ENCODE data around the gene SERINC1. TPM values are rescaled to one million over a fixed set of nuclear protein-coding genes. Genes with fewer than 3 reads are reported as not detected.

SERINC1 gene
- total and polyA plus RNA-seq, 12 donors, result 44.8 to 206 (median 169) TPM

GRCh38 chr6:122454673-122455072, 16.9 kb downstream of the SERINC1 start:
- Histone ChIP-seq H3K36me3 (peaks cover 0 to 91% (median 34%) of the 10 kb centered on the region in 9 donors), H3K9me3 (no peaks in the 10 kb centered on the region), H3K4me1 (peaks cover 0 to 39% (median 25%) of the 10 kb centered on the region in 9 donors), H3K4me3 (no peak overlapping the region), H3K27ac (no peak overlapping the region), H3K27me3 (no peaks in the 10 kb centered on the region)
- no peak for TF ChIP-seq CTCF (IDR thresholded peaks at IDR 0.05)
- 89% methylated on average over 4 of the region's 4 CpGs for WGBS, 2 donors
- no peak for ATAC-seq
- intact Hi-C loops (cut with DNase I), result loop anchor here in 2 of 10 donors (5.0 kb wide), 2 partner anchors 32 to 37 kb away; no protein-coding TSS in a partner anchor
- DNase-seq, result no peak

GRCh38 chr6:122452509-122452908, 19.1 kb downstream of the SERINC1 start:
- Histone ChIP-seq H3K9me3 (no peaks in the 10 kb centered on the region), H3K27ac (no peak overlapping the region), H3K27me3 (no peaks in the 10 kb centered on the region), H3K36me3 (peaks cover 0 to 100% (median 44%) of the 10 kb centered on the region in 9 donors), H3K4me3 (no peak overlapping the region), H3K4me1 (peaks cover 0 to 20% (median 11%) of the 10 kb centered on the region in 9 donors)
- ATAC-seq (no peak), DNase-seq (no peak)
- TF ChIP-seq CTCF (IDR thresholded peaks at IDR 0.05), result no peak
- 63% methylated on average over 1 of the region's 1 CpG for WGBS, 2 donors
- intact Hi-C loops (cut with DNase I), result no loop called here

- no peaks in the 10 kb centered on the region for H3K4me1 ChIP-seq
- H3K9me3 ChIP-seq, result no peaks in the 10 kb centered on the region
- TF ChIP-seq CTCF (IDR thresholded peaks at IDR 0.05), result no peak
- no peak for DNase-seq
- intact Hi-C loops (cut with DNase I), result no loop called here
- H3K27me3 ChIP-seq, result no peaks in the 10 kb centered on the region
- H3K36me3 ChIP-seq, result peaks cover 0 to 100% (median 53%) of the 10 kb centered on the region in 9 donors
- no peak for ATAC-seq
- no peak overlapping the region for H3K27ac ChIP-seq
- WGBS, 2 donors, result 97 to 100% methylated on average over 1 of the region's 1 CpG
- no peak overlapping the region for H3K4me3 ChIP-seq
Observed at GRCh38 chr6:122449069-122449468, 22.5 kb downstream of the SERINC1 start.

GRCh38 chr6:122445274-122445673, 26.3 kb downstream of the SERINC1 start:
- Histone ChIP-seq H3K36me3 (peaks cover 0 to 100% (median 46%) of the 10 kb centered on the region in 9 donors), H3K4me1 (no peaks in the 10 kb centered on the region), H3K9me3 (no peaks in the 10 kb centered on the region), H3K4me3 (no peak overlapping the region), H3K27me3 (no peaks in the 10 kb centered on the region), H3K27ac (no peak overlapping the region)
- ATAC-seq (no peak), DNase-seq (no peak)
- WGBS, 2 donors, result 98 to 100% methylated on average over 1 of the region's 1 CpG
- intact Hi-C loops (cut with DNase I), result no loop called here
- TF ChIP-seq CTCF (IDR thresholded peaks at IDR 0.05), result no peak
